ENCODE results near the gene OLFM1.

OLFM1 gene

DNA sequence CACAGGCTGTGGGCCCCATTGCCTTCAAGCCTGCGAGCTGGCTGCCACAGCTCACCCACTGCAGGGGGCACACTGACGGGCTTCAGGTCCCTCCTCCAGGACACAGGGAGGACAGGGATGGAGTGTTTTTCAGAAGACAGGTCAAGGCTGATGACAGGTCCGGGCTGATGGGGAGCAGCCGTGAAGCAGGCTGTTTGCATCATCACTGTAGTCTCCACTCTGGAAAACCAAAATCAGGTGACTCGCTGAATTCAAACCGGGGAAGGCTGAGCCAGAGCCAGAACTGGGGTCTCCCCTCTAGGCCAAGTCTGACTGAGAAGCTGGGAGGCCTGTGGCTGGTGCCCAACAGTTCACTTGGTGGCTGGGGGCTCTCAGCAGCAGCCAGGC, 48.5 kb downstream of the OLFM1 start:
- no peak for DNase-seq

DNA sequence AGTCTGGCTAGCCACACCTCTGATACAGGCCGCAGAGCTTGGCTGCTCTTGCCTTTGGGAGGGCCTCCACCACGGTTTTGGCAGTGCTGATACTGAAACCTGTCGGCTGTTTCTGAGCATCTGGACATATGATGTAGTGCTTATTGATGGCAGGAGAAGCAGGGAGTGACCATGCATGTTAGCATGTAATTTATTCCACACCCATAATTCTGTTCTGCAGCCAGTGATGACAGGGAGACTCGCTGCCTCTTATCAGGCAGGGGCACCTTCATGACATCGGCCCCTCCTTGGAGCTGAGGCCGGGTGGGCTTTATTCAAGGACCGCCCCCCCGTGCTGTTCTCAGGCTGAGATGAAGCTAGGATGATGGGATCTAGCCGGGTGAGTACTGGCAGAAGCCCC, 49.0 kb downstream of the OLFM1 start:
- no peak for DNase-seq

DNA sequence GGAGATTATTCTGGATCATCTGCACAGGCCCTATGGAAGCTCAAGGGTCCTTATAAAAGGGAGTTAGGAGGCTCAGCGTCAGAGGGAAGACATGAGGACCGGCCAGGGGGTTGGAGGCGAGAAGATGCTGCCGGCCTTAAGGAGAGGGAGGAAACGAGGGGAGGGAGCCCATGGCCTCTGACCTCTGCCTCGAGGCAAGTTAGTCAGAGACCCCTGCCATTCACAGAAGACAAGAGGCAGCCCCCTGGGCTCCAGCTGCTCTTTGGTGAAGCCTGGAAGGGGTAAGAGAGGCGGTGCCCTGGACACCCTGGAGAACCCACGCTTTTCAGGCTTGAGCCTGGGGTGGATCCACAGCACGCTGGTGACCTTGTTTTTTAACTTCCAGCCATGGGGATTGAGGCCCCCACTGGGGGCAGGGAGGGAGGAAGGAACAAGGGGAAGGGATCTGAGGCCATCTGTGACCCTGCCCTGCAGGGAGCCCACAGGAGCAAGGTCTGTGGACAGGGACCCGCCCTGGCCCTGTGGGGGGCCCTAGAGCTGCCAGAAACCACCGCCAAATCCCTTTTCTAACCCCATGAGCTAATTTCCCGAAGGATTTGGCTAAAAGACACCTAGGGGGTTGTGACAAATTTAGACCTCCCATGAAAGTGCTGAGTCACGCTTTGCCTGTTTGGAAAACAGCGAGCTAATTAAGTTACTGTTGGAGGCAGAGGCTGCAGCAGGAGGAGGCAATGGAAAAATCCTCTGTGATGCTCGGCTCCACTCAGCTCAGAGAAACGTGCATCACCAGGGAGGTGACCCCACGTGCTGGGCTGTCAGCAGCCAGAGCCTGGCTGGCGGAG, 49.7 kb downstream of the OLFM1 start:
- no peak for DNase-seq

DNA sequence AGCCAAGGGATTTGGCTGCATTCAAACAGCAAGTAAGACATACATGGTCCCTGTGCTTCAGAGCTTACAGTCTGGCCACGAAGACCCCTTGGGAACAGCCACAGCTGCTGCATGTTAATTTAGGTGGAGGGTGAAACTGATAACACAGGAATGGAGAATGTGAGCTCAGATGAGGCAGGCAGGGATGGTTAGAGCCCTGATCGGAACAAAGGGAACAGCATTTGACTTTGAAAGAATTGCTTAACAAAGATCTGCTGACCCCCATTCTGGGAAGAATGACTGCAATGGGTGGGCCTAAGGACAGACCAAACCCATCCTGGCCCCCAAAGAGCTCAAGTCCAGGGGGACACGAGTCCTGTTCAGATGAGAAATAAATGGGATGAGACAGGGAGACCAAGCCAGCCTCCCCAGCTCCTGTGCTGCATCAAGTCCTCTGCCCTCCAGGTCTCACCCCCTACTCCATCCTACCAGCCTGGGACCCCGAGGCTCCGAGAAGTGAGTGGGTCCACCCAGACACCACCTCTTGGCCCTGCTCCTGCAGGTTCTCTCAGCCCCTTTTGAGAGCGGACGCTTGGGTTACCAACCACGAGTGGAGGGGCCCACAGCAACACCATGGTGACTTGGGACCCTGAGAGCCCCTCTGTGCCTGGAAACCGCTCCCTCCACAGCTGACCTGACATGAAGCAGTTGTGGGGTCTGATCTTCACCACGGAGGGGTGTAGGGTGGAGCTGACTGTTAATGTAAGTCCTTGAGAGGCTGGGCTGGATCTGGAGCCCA, 50.8 kb downstream of the OLFM1 start:
- no peak for DNase-seq

DNA sequence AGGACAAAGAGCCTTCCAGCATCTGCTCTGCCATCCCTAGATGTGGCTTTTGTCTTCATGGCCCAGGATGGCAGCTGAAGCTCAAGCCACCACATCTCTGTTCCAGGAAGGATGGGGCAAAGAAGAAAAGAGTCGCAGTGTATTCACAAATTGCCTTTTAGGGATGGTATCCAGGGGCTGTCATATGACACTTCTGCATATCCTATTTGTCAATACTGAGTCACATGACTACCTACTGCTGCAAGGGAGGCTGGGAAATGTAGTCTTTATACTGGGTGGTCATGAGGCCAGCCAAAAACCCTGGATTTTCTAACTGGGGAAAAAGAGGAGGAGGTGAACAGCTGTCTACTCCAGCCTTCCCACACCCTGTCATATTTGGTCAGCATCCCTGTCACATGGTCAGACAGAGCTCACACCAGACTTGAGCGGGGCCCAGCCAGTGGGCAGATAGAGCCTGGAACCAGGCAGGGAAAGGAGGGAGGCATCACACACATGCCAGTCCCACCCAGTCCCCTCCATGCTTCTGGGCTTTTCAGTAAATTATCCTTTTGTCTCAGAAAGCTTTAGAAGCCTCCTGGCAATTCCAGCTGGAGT, 52.0 kb downstream of the OLFM1 start:
- DNase-seq: no peak

DNA sequence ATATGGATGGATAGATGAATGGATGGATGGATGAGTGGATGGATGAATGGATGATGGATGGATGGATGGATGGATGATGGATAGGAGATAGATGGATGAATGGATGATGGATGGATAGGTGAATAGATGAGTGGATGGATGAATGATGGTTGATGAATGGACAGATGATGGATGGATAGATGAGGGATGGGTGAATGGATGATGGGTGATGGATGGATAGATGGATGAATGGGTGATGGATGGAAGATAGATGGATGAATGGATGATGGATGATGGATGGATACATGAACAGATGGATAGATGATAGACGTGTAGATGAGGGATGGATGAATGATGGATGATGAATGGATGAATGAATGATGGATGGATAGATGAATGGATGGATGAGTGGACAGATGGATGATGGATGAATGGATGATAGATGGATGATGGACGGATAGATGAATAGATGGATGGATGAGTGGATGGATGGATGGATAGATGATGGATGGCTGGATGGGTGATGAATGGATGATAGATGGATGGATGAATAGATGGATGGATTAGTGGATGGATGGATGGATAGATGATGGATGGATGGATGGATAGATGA, 53.8 kb downstream of the OLFM1 start:
- DNase-seq: no peak

DNA sequence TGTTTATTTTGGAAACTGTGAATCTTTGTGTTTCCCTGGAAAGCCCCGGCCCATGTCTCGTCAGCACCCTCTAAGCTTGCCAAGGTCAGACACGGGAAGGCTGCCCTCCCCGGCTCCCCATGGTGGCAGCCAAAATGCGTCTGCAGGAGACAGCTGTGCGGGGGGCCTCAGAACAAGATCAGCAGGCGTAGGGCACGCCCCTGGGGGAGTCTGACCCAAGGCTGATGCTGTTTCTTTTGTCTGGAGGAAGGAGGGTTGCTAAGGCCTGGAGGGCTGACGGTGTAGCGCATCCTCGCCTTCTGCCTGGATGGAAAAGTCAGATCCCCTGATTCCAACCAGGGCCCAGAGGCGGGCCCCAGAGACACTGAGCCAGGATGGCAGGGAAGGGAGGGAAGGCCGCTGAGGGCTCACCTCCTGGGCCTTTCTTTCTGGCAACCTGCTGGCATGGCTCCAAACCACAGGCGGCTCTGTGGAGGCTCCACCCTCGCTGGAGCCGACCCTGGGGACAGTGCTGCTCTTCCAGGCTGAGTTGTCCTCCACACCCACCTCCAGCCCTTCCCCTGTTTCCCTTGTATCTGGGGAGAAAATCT, 57.2 kb downstream of the OLFM1 start:
- DNase-seq: peak; percentile 68

DNA sequence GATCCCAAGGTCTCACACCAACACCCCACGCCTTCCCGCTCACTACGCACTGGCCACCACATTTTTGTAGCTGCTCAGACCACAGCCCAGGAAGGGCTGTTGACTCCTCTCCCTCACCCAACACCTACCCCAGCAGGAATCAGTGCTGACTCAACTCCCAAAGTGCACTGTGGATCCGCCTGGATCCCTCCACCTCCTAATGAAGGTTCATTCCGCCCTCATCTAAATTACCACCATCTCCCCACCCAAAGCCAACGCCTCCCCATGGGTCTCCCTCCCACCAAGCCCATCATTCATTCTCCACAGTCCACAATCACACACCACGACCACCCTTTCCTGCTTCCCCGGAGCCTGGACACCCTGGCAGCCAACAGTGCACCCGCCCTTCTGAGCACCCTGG, 57.8 kb downstream of the OLFM1 start:
- DNase-seq: no peak

DNA sequence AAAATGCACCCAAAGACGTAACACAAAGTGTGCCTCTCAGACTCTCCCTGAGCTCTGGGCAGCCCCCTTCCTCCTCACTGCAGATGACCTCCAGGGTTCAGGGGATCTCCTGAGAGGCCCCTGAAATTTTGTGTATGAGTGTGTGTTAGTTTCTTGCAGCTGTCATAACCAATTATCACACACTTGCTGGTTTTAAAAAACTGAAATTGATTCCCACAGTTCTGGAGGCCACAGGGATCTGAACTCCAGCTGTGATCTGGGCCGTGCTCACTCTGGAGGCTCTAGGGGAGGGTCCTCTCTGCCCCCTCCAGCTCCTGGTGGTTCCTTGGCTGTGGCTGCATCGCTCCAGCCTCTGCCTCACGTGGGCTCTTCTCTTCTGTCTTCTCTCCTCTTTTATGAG, 58.8 kb downstream of the OLFM1 start:
- no peak for DNase-seq

DNA sequence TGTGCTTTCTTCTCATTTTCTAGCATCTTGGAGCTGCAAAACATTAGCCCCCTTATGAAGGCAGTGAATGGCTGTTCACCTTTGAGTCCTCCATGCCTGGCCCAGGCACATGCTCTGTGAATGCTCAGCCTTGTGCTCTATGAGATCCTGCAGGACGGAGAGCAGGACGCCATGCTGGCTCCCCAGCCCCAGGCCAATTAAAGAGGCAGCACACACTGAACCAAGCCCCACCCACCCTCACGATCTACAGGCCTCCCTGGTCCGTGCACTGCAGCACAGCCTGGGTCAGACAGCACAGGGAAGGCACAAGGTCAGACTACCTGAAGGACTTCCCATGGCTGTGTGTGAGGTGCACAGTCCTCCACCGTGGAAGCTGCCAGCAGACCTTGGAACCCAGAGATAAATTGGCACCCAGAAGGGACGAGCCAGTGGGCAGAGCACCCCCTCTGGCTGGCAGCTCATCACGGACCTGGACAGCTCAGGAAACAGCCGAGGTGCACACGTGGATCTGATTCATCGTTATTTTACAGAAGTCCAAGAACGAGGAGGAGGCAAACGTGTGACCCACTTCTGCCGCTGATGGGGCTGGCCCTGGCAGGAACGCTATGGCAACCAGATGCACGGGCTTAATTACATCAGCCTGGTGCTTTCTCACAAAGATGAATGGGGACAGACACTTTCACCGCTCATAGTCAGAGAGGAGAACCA, 59.5 kb downstream of the OLFM1 start:
- DNase-seq: peak; percentile 90

DNA sequence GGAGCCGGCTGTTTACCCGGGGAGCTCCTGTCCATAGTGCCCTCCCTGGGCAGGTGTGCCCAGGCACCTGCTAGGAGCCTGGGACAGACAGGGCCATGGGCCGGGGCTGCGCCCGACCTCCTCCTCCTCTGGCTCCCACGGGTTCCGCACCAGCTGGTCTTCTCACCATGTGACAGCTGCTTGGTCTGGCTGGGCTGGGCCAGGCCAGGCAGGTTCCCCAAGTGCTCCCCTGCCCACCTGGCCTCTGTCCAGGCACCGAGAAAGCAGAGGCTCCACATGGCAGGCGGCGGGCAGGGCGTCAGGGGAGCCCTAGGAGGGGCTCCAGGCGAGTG, 60.0 kb downstream of the OLFM1 start:
- DNase-seq: peak; percentile 90

DNA sequence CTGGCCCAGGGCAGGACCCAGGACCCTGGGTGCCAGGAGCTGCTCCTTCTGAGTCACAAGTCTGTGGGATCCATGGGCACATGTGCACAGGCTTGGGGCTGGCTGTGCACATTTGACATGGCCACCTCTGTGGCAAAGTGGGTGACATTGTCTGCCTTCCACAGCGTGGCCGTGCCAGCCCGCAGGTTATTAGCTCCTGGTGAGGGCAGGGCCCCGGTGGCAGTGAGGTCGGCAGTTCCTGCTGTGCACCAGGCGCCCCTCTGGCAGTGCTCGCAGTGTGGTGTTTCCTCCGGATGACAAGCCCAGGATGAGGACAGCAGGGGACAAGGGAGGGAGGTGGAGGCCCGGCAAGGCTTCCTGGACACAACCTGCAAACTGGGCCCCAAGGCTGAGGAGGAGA, 60.5 kb downstream of the OLFM1 start:
- DNase-seq: no peak

DNA sequence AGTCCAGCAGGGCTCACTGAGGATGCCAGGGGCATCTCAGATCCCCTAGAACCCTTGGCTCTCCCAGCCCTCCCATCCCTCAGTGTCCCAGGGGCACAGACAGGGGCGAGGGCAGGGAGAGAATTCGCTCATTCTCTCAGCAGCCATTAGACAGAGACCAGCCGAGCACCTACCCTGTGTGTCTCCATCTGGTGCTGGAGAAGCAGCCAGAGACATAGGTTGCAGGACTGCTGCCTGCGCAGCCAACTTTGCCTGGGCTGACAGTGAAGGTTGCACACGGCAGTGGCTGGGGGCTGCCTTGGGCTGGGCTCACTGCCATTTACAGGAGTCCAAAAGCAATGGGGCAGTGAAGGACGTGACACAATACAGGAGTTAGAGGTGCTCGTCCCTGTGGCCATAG, 60.9 kb downstream of the OLFM1 start:
- DNase-seq: no peak

DNA sequence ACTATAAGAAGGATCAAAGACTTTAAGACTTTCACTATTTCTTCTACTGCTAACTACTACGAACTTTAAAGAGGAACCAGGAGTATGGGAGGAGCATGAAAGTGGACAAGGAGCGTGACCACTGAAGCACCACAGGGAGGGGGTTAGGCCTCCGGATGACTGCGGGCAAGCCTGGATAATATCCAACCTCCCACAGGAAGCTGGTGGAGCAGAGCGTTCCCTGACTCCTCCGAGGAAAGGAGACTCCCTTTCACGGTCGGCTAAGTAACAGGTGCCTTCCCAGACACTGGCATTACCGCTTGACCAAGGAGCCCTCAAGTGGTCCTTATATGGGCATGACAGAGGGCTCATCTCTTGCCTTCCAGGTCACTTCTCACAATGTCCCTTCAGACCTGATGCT, 62.4 kb downstream of the OLFM1 start:
- DNase-seq: peak; percentile 56

DNA sequence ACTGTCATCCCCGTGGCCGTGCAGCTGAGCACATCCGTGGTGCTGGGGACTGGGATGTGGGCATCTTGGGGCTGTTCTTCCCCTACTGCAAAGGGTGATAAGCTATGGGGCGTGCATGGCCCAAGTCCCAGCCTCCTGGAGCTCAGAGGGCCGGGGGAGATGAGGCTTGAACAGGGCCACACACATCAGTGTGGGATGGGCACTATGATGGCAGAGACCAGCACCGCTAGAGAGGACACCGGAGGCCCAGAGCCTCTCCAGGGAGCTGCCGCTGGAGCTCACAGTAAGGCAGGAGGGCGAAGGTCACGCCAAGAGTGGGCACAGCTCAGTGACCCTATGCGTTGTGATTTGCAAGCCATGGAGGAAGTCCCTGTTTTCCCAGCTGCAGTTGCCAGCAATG, 63.5 kb downstream of the OLFM1 start:
- no peak for DNase-seq

DNA sequence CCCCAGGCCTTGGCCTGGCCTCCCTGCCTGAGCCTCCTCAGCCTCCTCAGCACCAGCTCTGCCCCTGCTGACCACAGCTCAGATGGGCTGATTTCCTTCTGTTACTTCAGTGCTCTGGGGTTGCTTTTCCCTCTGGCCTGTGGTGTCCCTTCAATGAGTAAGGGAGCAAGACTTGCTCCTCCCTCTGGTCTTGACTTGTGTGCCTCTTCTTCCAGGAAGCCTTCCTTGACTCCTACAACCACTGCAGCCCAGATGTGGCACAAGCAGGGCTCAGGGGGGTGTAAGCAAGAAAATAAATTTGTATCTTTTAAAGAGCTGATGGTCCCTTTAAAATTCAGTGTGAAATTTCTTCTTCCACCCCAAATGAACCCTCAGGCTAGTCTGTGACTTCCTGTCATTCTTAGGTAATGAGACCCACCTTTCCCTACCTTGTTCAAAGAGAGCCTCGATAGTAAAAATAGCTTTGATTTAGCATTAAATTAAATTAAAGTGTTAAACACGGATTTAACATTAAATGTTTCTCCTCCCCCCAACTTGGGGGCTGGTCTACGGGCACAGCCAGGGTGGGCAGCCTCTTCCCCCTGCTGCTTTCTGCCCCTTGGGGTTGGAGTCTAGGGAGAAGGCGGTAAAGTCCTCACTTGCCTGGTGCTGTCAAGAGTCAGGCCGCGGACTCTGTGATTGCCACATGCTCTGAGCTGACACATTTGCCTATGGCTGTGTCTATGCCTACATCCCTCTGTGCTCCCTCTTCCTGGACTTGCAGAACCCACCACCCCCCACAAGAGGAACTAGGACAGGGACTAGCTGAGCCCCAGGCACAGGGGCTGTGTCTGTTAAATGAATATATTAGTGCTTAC, 64.5 kb downstream of the OLFM1 start:
- no peak for DNase-seq

DNA sequence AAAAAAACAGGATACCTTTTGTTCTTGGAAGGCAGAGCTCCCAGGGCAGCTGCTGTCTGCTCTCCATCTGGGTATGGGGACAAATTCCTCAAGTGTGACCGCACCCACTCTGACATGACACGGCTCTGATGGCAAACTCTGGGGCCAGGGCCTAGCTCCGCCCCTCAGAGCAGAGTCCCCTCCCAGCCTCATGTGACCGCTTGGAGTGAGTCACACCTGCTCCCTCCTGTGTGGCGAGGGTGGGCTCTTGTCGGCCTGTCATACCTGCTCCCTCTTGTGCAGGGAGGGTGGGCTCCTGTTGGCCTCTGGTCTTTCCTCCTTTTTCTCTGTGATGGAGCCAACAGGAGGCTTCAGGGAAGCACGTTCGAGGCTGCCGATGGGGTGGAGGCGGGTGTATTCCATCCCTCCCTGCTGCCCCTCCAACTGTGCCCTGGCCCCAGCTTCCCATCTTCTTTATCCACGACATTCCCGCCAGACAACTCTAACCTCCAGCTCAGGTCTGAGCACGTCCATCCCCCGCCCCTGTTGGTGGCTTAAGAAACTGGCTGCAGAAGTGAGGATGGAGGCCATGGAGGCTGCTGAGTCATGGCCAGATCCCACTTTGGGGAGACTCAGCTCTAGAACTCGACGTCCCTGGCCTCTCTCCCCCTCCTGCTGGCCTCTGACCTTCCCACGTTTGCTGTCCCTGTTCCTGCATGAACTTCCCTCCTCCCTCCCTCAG, 65.3 kb downstream of the OLFM1 start:
- DNase-seq: no peak

DNA sequence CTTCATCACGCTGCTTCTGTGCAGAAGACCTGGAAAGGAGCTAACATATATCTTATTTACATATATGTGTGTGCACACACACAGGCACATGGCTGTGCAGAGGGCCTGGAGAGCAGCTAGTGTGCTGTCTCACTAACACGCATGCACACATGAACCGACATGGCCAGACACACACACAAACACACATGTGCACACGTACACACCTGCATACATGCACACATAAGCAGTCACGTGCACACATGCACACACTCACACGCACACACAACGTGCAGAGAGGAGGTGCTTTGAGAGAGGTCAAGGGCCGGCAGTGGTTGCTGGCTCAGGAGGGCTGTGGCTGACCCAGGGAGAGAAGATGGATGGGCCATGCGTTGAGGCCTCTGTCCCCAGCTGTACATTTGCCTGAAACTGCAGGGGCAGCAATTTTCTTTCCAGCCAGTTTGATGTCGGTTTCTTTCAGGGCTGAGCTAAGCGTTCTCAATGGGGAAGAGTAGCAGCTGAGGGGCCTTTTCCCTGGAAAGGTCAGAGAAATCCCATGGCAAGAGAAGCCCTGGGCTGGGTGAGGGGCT, 66.7 kb downstream of the OLFM1 start:
- DNase-seq: no peak

DNA sequence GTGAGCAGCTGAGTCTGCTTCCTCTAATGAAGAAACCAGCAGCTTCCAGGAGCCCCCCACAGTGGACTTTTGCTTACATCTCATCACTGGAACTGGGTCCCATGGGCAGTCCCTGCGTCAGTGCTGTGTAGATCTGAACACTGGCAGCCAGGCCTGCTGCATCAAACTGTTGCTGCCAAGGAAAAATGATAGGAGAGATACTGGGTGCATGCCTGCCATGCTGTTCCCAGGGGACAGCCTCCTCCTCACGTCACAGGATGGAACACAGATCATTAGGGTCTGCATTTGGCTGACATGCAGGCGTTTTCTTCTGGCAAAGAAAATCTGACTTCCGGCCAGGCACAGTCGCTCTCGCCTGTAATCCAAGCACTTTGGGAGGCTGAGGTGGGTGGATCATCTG, 67.9 kb downstream of the OLFM1 start:
- DNase-seq: no peak
